Activated CD4-positive, alpha-beta memory T cell treated with anti-CD3 and anti-CD28 coated beads for 36 hours (primary cell): ENCODE results near the gene VSTM4. TPM values are rescaled to one million over a fixed set of nuclear protein-coding genes. Genes with fewer than 3 reads are reported as not detected.
A peak's percentile ranks its signal among the peaks of the same experiment; 100 is the strongest.

Experiments used
- CTCF ChIA-PET: fragments of 350-600 bp; sonication (Branson Sonifier 250); formaldehyde crosslinking; loops from one replicate; lab custom pipeline; 2021; ENCODE audit warnings: antibody characterized with exemption, inconsistent platforms; lab: Charles Lee
- POLR2A ChIA-PET: fragments of 350-600 bp; sonication (Branson Sonifier 250); formaldehyde crosslinking; loops from one replicate; lab custom pipeline; 2021; ENCODE audit warnings: antibody characterized with exemption; lab: Charles Lee
- DNase-seq: peaks from one replicate; pipeline ENCODE4 v3.0.0-alpha.2; 2020
- H3K27ac Mint-ChIP-seq: one replicate; pipeline ENCODE4 v1.8.0; 2021; ENCODE audit warnings: mixed read lengths
- H3K27me3 Mint-ChIP-seq: one replicate; pipeline ENCODE4 v1.8.0; 2021; ENCODE audit warnings: mixed read lengths
- H3K36me3 Mint-ChIP-seq: one replicate; pipeline ENCODE4 v1.8.0; 2021; ENCODE audit warnings: mixed read lengths
- H3K4me1 Mint-ChIP-seq: one replicate; pipeline ENCODE4 v1.8.0; 2021; ENCODE audit warnings: low read depth, mixed read lengths
- H3K4me3 Mint-ChIP-seq: one replicate; pipeline ENCODE4 v1.8.0; 2021; ENCODE audit warnings: mild to moderate bottlenecking, mixed read lengths
- H3K9me3 Mint-ChIP-seq: one replicate; pipeline ENCODE4 v1.8.0; 2021; ENCODE audit warnings: mixed read lengths
- intact Hi-C: fragments of 100-400 bp; cut with micrococcal nuclease; formaldehyde crosslinking; loops from one replicate; pipeline ENCODE4 v1.15.1; 2023
- total RNA-seq, 2 experiments: library from RNA; stranded (reverse); gene quantifications; one replicate each; pipeline ENCODE4 v1.2.3, GENCODE V29; 2021

Gene VSTM4
- total RNA-seq, 2 experiments from 2014 or later: 0.10 to 0.24 TPM

GRCh38 chr10:49140304-49141177 lies 25.2 kb upstream of the VSTM4 start:
- no peak for DNase-seq
- Mint-ChIP-seq H3K4me1 (no peaks in the 10 kb centered on the region), H3K9me3 (no peaks in the 10 kb centered on the region), H3K27me3 (peaks cover 4% of the 10 kb centered on the region), H3K36me3 (no peaks in the 10 kb centered on the region), H3K27ac (no peak overlapping the region), H3K4me3 (no peak overlapping the region)
- ChIA-PET POLR2A (no interaction called here), CTCF (no interaction called here)
- intact Hi-C loops: no loop called here

GRCh38 chr10:49139846-49140195 lies 24.5 kb upstream of the VSTM4 start:
- Mint-ChIP-seq H3K4me1 (no peaks in the 10 kb centered on the region), H3K4me3 (no peak overlapping the region), H3K27ac (no peak overlapping the region), H3K27me3 (peaks cover 5% of the 10 kb centered on the region), H3K9me3 (no peaks in the 10 kb centered on the region), H3K36me3 (no peaks in the 10 kb centered on the region)
- ChIA-PET POLR2A (no interaction called here), CTCF (no interaction called here)
- intact Hi-C loops: no loop called here
- DNase-seq: peak; percentile 19

- Mint-ChIP-seq H3K4me1 (no peaks in the 10 kb centered on the region), H3K9me3 (no peaks in the 10 kb centered on the region), H3K27me3 (peaks cover 5% of the 10 kb centered on the region), H3K4me3 (no peak overlapping the region), H3K27ac (no peak overlapping the region), H3K36me3 (no peaks in the 10 kb centered on the region)
- intact Hi-C loops: no loop called here
- POLR2A ChIA-PET: no interaction called here
- CTCF ChIA-PET: interaction anchor here (0.9 kb wide), 1 partner anchor 483 kb away, joined by 3 read pairs; no protein-coding TSS in a partner anchor
- no peak for DNase-seq
These were observed 23.9 kb upstream of the VSTM4 start for GRCh38 chr10:49139028-49139845.

GRCh38 chr10:49138361-49138891 lies 23.1 kb upstream of the VSTM4 start:
- Mint-ChIP-seq H3K4me1 (no peaks in the 10 kb centered on the region), H3K27ac (no peak overlapping the region), H3K9me3 (no peaks in the 10 kb centered on the region), H3K27me3 (peaks cover 11% of the 10 kb centered on the region), H3K4me3 (no peak overlapping the region), H3K36me3 (no peaks in the 10 kb centered on the region)
- CTCF ChIA-PET: interaction anchor here (0.9 kb wide), 1 partner anchor 482 kb away, joined by 3 read pairs; no protein-coding TSS in a partner anchor
- no peak for DNase-seq
- intact Hi-C loops: no loop called here
- POLR2A ChIA-PET: no interaction called here

- POLR2A ChIA-PET: no interaction called here
These were observed 21.2 kb upstream of the VSTM4 start for GRCh38 chr10:49136525-49136924.

GRCh38 chr10:49135575-49136313 lies 20.4 kb upstream of the VSTM4 start:
- no peak for DNase-seq
- CTCF ChIA-PET: no interaction called here
- H3K27ac Mint-ChIP-seq: no peak overlapping the region
- H3K4me1 Mint-ChIP-seq: no peaks in the 10 kb centered on the region
- peaks cover 11% of the 10 kb centered on the region for H3K27me3 Mint-ChIP-seq
- no peaks in the 10 kb centered on the region for H3K36me3 Mint-ChIP-seq
- intact Hi-C loops: no loop called here
- POLR2A ChIA-PET: no interaction called here
- no peaks in the 10 kb centered on the region for H3K9me3 Mint-ChIP-seq
- no peak overlapping the region for H3K4me3 Mint-ChIP-seq

More at GRCh38 chr10:49136525-49136924, 21.2 kb upstream of the VSTM4 start:
- no peak for DNase-seq
- Mint-ChIP-seq H3K9me3 (no peaks in the 10 kb centered on the region), H3K4me3 (no peak overlapping the region), H3K27me3 (peaks cover 11% of the 10 kb centered on the region), H3K36me3 (no peaks in the 10 kb centered on the region), H3K4me1 (no peaks in the 10 kb centered on the region), H3K27ac (no peak overlapping the region)
- intact Hi-C loops: no loop called here
- CTCF ChIA-PET: no interaction called here

- POLR2A ChIA-PET: no interaction called here
- H3K27ac Mint-ChIP-seq: no peak overlapping the region
- H3K4me1 Mint-ChIP-seq: no peaks in the 10 kb centered on the region
- H3K27me3 Mint-ChIP-seq: peaks cover 11% of the 10 kb centered on the region
- CTCF ChIA-PET: no interaction called here
- H3K9me3 Mint-ChIP-seq: no peaks in the 10 kb centered on the region
- intact Hi-C loops: no loop called here
- no peak overlapping the region for H3K4me3 Mint-ChIP-seq
- no peaks in the 10 kb centered on the region for H3K36me3 Mint-ChIP-seq
- DNase-seq: no peak
These were observed 19.0 kb upstream of the VSTM4 start for GRCh38 chr10:49134327-49134726.

GRCh38 chr10:49133706-49134248 lies 18.5 kb upstream of the VSTM4 start, which contains the start of gene FAM170B:
Gene FAM170B (minus strand): TSS chr10:49134021. CDS start chr10:49133918, 103 bp downstream.
- no peak for DNase-seq
- Mint-ChIP-seq H3K27me3 (peaks cover 16% of the 10 kb centered on the region), H3K4me3 (no peak within 1 kb of the TSS), H3K36me3 (no peaks in the 10 kb centered on the region), H3K4me1 (no peaks in the 10 kb centered on the region), H3K27ac (no peak within 1 kb of the TSS), H3K9me3 (no peaks in the 10 kb centered on the region)
- intact Hi-C loops: no loop called here
- ChIA-PET CTCF (no interaction called here), POLR2A (no interaction called here)

- DNase-seq: no peak
- H3K4me1 Mint-ChIP-seq: no peaks in the 10 kb centered on the region
- peaks cover 23% of the 10 kb centered on the region for H3K27me3 Mint-ChIP-seq
- ChIA-PET CTCF (no interaction called here), POLR2A (interaction anchor here (0.6 kb wide), 1 partner anchor 30 kb away, joined by 3 read pairs; no protein-coding TSS in a partner anchor)
- no peaks in the 10 kb centered on the region for H3K9me3 Mint-ChIP-seq
- no peak overlapping the region for H3K4me3 Mint-ChIP-seq
- no peak overlapping the region for H3K27ac Mint-ChIP-seq
- H3K36me3 Mint-ChIP-seq: no peaks in the 10 kb centered on the region
- intact Hi-C loops: no loop called here
These were observed 17.0 kb upstream of the VSTM4 start for GRCh38 chr10:49132362-49132737.

- POLR2A ChIA-PET: interaction anchor here (0.6 kb wide), 1 partner anchor 30 kb away, joined by 3 read pairs; no protein-coding TSS in a partner anchor
These were observed 16.4 kb upstream of the VSTM4 start for GRCh38 chr10:49131507-49132361.

GRCh38 chr10:49129376-49129775 lies 14.1 kb upstream of the VSTM4 start:
- intact Hi-C loops: no loop called here
- Mint-ChIP-seq H3K9me3 (no peaks in the 10 kb centered on the region), H3K27me3 (peaks cover 21% of the 10 kb centered on the region), H3K36me3 (no peaks in the 10 kb centered on the region), H3K4me1 (no peaks in the 10 kb centered on the region), H3K27ac (no peak overlapping the region), H3K4me3 (no peak overlapping the region)
- ChIA-PET POLR2A (no interaction called here), CTCF (no interaction called here)
- DNase-seq: no peak

More at GRCh38 chr10:49131507-49132361, 16.4 kb upstream of the VSTM4 start:
- H3K27me3 Mint-ChIP-seq: peaks cover 23% of the 10 kb centered on the region
- no peaks in the 10 kb centered on the region for H3K9me3 Mint-ChIP-seq
- H3K4me1 Mint-ChIP-seq: no peaks in the 10 kb centered on the region
- no peak overlapping the region for H3K27ac Mint-ChIP-seq
- CTCF ChIA-PET: no interaction called here
- H3K4me3 Mint-ChIP-seq: no peak overlapping the region
- intact Hi-C loops: no loop called here
- no peaks in the 10 kb centered on the region for H3K36me3 Mint-ChIP-seq
- no peak for DNase-seq
